Measurements from ENCODE around the gene CPNE4.

Gene CPNE4

DNA sequence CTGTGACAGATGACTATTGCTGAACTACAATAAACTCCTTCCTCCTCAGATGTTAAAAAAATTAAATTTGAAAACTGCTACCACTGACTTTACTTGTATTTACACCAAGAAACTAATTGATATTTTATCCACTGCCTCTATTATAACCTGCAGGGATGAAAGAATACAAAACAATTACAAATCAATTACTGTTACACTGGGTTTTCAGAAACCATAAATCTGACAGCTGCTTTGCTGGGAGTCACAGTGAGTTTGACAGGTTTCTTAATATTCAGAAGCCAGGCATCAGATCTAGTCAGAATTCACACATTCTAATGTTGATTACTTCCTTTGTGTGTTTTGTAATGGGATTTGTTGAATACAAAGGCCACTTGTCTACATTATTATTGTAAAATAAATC, 279.4 kb downstream of the CPNE4 start:
- Histone ChIP-seq H3K36me3 (ENCODE audit: control insufficient read depth, low read length) (no peaks in the 10 kb centered on the region), H3K27ac (ENCODE audit: low read depth, low read length) (no peak overlapping the region), H3K4me3 (ENCODE audit: low read length) (no peak overlapping the region), H3K27me3 (ENCODE audit: control insufficient read depth, low read length) (no peaks in the 10 kb centered on the region), H3K4me1 (ENCODE audit: control insufficient read depth, low read length) (no peaks in the 10 kb centered on the region), H3K9me2 (replicated peaks; ENCODE audit: control insufficient read depth, low read length) (no peaks in the 10 kb centered on the region), H4K20me1 (ENCODE audit: control insufficient read depth, insufficient read depth, low read depth, low read length) (no peaks in the 10 kb centered on the region), H3F3A (ENCODE audit: control insufficient read depth, insufficient read depth) (no peaks in the 10 kb centered on the region), H3K79me2 (ENCODE audit: control insufficient read depth, low read length) (no peaks in the 10 kb centered on the region), H3K4me2 (ENCODE audit: low read length) (no peak overlapping the region), H3K9me3 (ENCODE audit: control insufficient read depth, insufficient read depth, low read length) (no peaks in the 10 kb centered on the region)
- no peak for TF ChIP-seq EZH2phosphoT487 (IDR thresholded peaks at IDR 0.05; ENCODE audit: borderline replicate concordance, low read length)
- TF ChIP-seq, protein P1, sequence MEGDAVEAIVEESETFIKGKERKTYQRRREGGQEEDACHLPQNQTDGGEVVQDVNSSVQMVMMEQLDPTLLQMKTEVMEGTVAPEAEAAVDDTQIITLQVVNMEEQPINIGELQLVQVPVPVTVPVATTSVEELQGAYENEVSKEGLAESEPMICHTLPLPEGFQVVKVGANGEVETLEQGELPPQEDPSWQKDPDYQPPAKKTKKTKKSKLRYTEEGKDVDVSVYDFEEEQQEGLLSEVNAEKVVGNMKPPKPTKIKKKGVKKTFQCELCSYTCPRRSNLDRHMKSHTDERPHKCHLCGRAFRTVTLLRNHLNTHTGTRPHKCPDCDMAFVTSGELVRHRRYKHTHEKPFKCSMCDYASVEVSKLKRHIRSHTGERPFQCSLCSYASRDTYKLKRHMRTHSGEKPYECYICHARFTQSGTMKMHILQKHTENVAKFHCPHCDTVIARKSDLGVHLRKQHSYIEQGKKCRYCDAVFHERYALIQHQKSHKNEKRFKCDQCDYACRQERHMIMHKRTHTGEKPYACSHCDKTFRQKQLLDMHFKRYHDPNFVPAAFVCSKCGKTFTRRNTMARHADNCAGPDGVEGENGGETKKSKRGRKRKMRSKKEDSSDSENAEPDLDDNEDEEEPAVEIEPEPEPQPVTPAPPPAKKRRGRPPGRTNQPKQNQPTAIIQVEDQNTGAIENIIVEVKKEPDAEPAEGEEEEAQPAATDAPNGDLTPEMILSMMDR (IDR thresholded peaks at IDR 0.05; ENCODE audit: low read depth, low read length, poor library complexity, severe bottlenecking) = no peak

DNA sequence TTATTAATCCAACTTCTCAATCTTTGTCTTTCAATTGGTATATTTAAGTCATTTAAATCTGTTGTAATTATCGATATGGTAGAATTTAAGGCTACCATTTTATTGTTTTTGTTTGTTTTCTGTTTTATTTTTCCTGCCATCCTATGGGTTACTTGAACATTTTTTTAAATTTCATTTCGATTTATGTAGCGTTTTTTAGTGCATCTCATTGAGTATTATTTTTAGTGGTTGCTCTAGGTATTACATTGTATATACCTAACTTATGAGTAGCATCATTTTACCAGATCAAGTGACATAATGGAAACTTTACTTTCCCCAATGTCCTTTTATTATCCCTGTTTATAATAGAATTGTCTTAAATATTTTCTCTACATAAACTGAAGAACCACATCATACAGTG, 284.6 kb downstream of the CPNE4 start:
- Histone ChIP-seq H3K4me3 (ENCODE audit: low read length) (no peak overlapping the region), H3K9me3 (ENCODE audit: control insufficient read depth, insufficient read depth, low read length) (no peaks in the 10 kb centered on the region), H3F3A (ENCODE audit: control insufficient read depth, insufficient read depth) (no peaks in the 10 kb centered on the region), H3K4me1 (ENCODE audit: control insufficient read depth, low read length) (no peaks in the 10 kb centered on the region), H3K27me3 (ENCODE audit: control insufficient read depth, low read length) (no peaks in the 10 kb centered on the region), H3K36me3 (ENCODE audit: control insufficient read depth, low read length) (no peaks in the 10 kb centered on the region), H3K4me2 (ENCODE audit: low read length) (no peak overlapping the region), H4K20me1 (ENCODE audit: control insufficient read depth, insufficient read depth, low read depth, low read length) (no peaks in the 10 kb centered on the region), H3K9me2 (replicated peaks; ENCODE audit: control insufficient read depth, low read length) (no peaks in the 10 kb centered on the region), H3K27ac (ENCODE audit: low read depth, low read length) (no peak overlapping the region), H3K79me2 (ENCODE audit: control insufficient read depth, low read length) (no peaks in the 10 kb centered on the region)
- TF ChIP-seq EZH2phosphoT487 (IDR thresholded peaks at IDR 0.05; ENCODE audit: borderline replicate concordance, low read length) = no peak
- TF ChIP-seq, protein P1 (IDR thresholded peaks at IDR 0.05; ENCODE audit: low read depth, low read length, poor library complexity, severe bottlenecking) = no peak

DNA sequence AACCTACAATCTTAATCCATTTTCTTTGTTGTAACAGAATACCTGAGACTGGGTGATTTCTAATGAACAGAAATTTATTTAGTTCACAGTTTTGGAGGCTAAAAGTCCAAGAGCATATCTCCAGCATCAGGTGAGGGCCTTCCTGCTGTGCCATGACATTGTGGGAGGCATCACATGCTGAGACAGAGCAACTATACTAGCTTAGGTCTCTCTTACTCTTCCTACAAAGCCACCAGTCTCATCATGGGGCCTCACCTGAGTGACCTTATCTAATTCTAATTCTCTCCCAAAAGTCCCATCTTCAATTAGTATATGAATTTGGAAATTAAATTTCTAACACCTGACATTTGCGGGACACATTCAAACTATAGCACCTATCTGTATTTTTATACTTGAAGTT, 285.0 kb downstream of the CPNE4 start:
- Histone ChIP-seq H3F3A (ENCODE audit: control insufficient read depth, insufficient read depth) (no peaks in the 10 kb centered on the region), H3K9me3 (ENCODE audit: control insufficient read depth, insufficient read depth, low read length) (no peaks in the 10 kb centered on the region)
- TF ChIP-seq EZH2phosphoT487 (IDR thresholded peaks at IDR 0.05; ENCODE audit: borderline replicate concordance, low read length) = no peak
- TF ChIP-seq, protein P1 (IDR thresholded peaks at IDR 0.05; ENCODE audit: low read depth, low read length, poor library complexity, severe bottlenecking) = no peak

DNA sequence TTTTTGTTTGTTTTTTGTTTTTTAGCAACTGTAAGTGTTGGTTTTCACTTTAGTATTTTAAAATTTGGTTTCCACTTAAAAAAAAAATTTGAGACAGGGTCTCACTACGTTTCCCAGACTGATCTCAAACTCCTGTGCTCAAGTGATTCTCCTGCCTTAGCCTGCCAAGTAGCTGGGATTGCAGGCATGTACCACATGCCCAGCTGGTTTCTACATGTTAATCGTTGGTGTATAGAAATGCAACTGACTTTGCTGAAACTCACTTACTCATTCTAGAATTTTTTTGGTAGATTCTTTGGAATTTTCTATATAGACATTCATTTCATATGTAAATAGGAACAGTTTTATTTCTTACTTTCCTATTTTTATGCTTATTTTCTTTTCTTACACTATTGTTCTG, 287.3 kb downstream of the CPNE4 start:
- Histone ChIP-seq H3K9me2 (replicated peaks; ENCODE audit: control insufficient read depth, low read length) (no peaks in the 10 kb centered on the region), H3K27me3 (ENCODE audit: control insufficient read depth, low read length) (no peaks in the 10 kb centered on the region), H3K36me3 (ENCODE audit: control insufficient read depth, low read length) (no peaks in the 10 kb centered on the region), H3F3A (ENCODE audit: control insufficient read depth, insufficient read depth) (no peaks in the 10 kb centered on the region), H3K79me2 (ENCODE audit: control insufficient read depth, low read length) (no peaks in the 10 kb centered on the region), H3K4me3 (ENCODE audit: low read length) (no peak overlapping the region), H3K27ac (ENCODE audit: low read depth, low read length) (no peak overlapping the region), H3K9me3 (ENCODE audit: control insufficient read depth, insufficient read depth, low read length) (no peaks in the 10 kb centered on the region), H3K4me2 (ENCODE audit: low read length) (no peak overlapping the region), H3K4me1 (ENCODE audit: control insufficient read depth, low read length) (no peaks in the 10 kb centered on the region), H4K20me1 (ENCODE audit: control insufficient read depth, insufficient read depth, low read depth, low read length) (no peaks in the 10 kb centered on the region)
- TF ChIP-seq, protein P1 (IDR thresholded peaks at IDR 0.05; ENCODE audit: low read depth, low read length, poor library complexity, severe bottlenecking) = no peak
- TF ChIP-seq EZH2phosphoT487 (IDR thresholded peaks at IDR 0.05; ENCODE audit: borderline replicate concordance, low read length) = no peak

More for the DNA sequence above, 285.0 kb downstream of the CPNE4 start:
- H3K9me2 ChIP-seq (replicated peaks; ENCODE audit: control insufficient read depth, low read length) = no peaks in the 10 kb centered on the region
- H4K20me1 ChIP-seq (ENCODE audit: control insufficient read depth, insufficient read depth, low read depth, low read length) = no peaks in the 10 kb centered on the region
- H3K36me3 ChIP-seq (ENCODE audit: control insufficient read depth, low read length) = no peaks in the 10 kb centered on the region
- no peak overlapping the region for H3K4me3 ChIP-seq (ENCODE audit: low read length)
- no peaks in the 10 kb centered on the region for H3K27me3 ChIP-seq (ENCODE audit: control insufficient read depth, low read length)
- no peak overlapping the region for H3K27ac ChIP-seq (ENCODE audit: low read depth, low read length)
- H3K4me1 ChIP-seq (ENCODE audit: control insufficient read depth, low read length) = no peaks in the 10 kb centered on the region
- H3K4me2 ChIP-seq (ENCODE audit: low read length) = no peak overlapping the region
- H3K79me2 ChIP-seq (ENCODE audit: control insufficient read depth, low read length) = no peaks in the 10 kb centered on the region

Data from DOHH2 (cell line).